ENCODE measurements around the gene POLD3. TPM values are rescaled to one million over a fixed set of nuclear protein-coding genes. Genes with fewer than 3 reads are reported as not detected.
"Not testable (repeated sequence)": the region's sequence is repeated elsewhere in the genome, so short reads cannot be mapped to it uniquely, and the experiment has no call there.

The POLD3 gene
- total RNA-seq, 1 donor from 2014 or later = 16.7 TPM

- TF ChIP-seq CTCF (conservative IDR thresholded peaks at IDR 0.05; ENCODE audit: low read depth, low read length) = no peak
- no peak for DNase-seq (ENCODE audit: low read depth)
- H3K4me3 ChIP-seq (ENCODE audit: low read depth, low read length) = no peak overlapping the region
Measured at GRCh38 chr11:74581954-74582547, 10.3 kb upstream of the POLD3 start.

- no peak for TF ChIP-seq CTCF (conservative IDR thresholded peaks at IDR 0.05; ENCODE audit: low read depth, low read length)
- DNase-seq (ENCODE audit: low read depth) = no peak
Measured at GRCh38 chr11:74583024-74583624, 9.3 kb upstream of the POLD3 start.

GRCh38 chr11:74590492-74590891 lies 1.9 kb upstream of the POLD3 start:
- not testable (repeated sequence) for DNase-seq (ENCODE audit: low read depth)

More at GRCh38 chr11:74583024-74583624, 9.3 kb upstream of the POLD3 start:
- H3K4me3 ChIP-seq (ENCODE audit: low read depth, low read length) = no peak overlapping the region

GRCh38 chr11:74592063-74592440 lies 330 bp upstream of the POLD3 start:
- no peak for TF ChIP-seq CTCF (conservative IDR thresholded peaks at IDR 0.05; ENCODE audit: low read depth, low read length)
- DNase-seq (ENCODE audit: low read depth) = no peak

More at GRCh38 chr11:74590492-74590891, 1.9 kb upstream of the POLD3 start:
- not testable (repeated sequence) for H3K4me3 ChIP-seq (ENCODE audit: low read depth, low read length)

GRCh38 chr11:74593463-74593862 lies 1.1 kb downstream of the POLD3 start:
- peak overlapping the region; percentile 100 for H3K4me3 ChIP-seq (ENCODE audit: low read depth, low read length)
- TF ChIP-seq CTCF (conservative IDR thresholded peaks at IDR 0.05; ENCODE audit: low read depth, low read length) = no peak
- DNase-seq (ENCODE audit: low read depth) = no peak

More at GRCh38 chr11:74592063-74592440, 330 bp upstream of the POLD3 start:
- H3K4me3 ChIP-seq (ENCODE audit: low read depth, low read length) = peak overlapping the region; percentile 100

- H3K4me3 ChIP-seq (ENCODE audit: low read depth, low read length) = no peak overlapping the region
- no peak for TF ChIP-seq CTCF (conservative IDR thresholded peaks at IDR 0.05; ENCODE audit: low read depth, low read length)
- DNase-seq (ENCODE audit: low read depth) = no peak
Measured at GRCh38 chr11:74602637-74603556, 10.5 kb downstream of the POLD3 start.

- DNase-seq (ENCODE audit: low read depth) = no peak
- no peak for TF ChIP-seq CTCF (conservative IDR thresholded peaks at IDR 0.05; ENCODE audit: low read depth, low read length)
- no peak overlapping the region for H3K4me3 ChIP-seq (ENCODE audit: low read depth, low read length)
Measured at GRCh38 chr11:74603845-74604244, 11.5 kb downstream of the POLD3 start.
